ENCODE results near the gene HADHB.

Gene HADHB

DNA sequence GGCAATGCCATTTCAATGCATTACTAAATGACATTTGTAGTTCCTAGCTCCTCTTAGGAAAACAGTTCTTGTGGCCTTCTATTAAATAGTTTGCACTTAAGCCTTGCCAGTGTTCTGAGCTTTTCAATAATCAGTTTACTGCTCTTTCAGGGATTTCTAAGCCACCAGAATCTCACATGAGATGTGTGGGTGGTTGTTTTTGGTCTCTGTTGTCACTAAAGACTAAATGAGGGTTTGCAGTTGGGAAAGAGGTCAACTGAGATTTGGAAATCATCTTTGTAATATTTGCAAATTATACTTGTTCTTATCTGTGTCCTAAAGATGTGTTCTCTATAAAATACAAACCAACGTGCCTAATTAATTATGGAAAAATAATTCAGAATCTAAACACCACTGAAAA is 45.3 kb downstream of the HADHB start:
- DNase-seq (ENCODE audit: low read depth) = no peak
- TF ChIP-seq, protein P1, sequence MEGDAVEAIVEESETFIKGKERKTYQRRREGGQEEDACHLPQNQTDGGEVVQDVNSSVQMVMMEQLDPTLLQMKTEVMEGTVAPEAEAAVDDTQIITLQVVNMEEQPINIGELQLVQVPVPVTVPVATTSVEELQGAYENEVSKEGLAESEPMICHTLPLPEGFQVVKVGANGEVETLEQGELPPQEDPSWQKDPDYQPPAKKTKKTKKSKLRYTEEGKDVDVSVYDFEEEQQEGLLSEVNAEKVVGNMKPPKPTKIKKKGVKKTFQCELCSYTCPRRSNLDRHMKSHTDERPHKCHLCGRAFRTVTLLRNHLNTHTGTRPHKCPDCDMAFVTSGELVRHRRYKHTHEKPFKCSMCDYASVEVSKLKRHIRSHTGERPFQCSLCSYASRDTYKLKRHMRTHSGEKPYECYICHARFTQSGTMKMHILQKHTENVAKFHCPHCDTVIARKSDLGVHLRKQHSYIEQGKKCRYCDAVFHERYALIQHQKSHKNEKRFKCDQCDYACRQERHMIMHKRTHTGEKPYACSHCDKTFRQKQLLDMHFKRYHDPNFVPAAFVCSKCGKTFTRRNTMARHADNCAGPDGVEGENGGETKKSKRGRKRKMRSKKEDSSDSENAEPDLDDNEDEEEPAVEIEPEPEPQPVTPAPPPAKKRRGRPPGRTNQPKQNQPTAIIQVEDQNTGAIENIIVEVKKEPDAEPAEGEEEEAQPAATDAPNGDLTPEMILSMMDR (IDR thresholded peaks at IDR 0.05; ENCODE audit: insufficient read depth, low read depth, low read length, missing control alignments) = no peak
- no peak overlapping the region for H3K4me3 ChIP-seq (ENCODE audit: low read length)

DNA sequence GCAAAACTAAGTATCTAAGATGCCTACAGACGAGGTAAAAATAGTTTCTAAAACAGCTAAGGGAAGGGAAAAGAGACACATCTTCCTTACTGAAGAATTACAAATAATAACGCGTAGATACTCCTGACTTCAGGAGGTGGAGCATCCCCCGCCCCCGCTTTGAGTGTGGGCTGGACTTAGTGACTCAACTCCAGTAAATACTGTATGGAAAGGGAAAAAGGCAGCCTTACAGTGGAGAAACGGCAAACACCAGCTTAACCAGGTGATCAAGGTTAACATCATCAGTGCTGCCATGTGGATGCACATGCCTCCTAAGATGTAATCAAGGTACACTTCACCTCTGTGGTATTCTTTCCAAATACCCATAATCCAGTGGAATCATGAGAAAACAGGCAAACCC is 47.9 kb downstream of the HADHB start:
- TF ChIP-seq, protein P1 (IDR thresholded peaks at IDR 0.05; ENCODE audit: insufficient read depth, low read depth, low read length, missing control alignments) = no peak
- H3K4me3 ChIP-seq (ENCODE audit: low read length) = no peak overlapping the region
- DNase-seq (ENCODE audit: low read depth) = peak; percentile 95

DNA sequence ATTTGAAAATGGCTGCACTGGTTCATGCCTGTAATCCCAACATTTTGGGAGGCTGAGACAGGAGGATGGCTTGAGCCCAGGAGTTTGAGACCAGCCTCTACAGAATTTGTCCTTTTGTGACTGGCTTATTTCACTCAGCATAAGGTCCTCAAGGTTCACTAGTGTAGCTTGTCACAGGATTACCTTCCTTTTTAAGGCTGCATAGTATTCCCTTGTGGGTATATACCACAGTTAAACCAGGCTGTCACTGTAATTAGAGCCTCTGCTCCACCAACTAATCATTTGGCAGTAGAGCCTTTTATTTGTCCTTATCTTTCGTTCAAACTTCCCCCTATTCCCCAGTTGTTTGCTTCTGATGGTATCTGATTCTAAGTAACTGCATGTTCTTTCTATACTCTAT is 50.8 kb downstream of the HADHB start:
- H3K4me3 ChIP-seq (ENCODE audit: low read length) = no peak overlapping the region
- TF ChIP-seq, protein P1 (IDR thresholded peaks at IDR 0.05; ENCODE audit: insufficient read depth, low read depth, low read length, missing control alignments) = no peak
- DNase-seq (ENCODE audit: low read depth) = no peak

DNA sequence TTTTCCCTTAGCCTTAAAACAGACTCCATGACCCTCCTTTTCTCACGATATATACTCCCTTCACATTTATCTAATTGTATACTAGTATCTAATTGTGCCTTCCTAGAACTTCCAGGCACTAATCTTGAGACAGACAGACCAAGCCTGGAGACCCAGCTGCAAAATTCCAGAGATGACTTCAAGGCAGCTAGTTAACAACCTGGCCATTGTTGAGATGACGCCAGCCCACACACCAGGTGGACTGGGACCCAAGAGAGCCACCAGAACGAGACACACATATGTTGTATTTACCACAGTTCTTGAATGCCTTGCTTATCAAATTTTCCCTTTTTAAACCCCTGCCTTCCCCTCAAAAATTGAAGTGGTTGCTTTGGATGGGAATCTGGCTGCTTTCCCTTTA is 52.3 kb downstream of the HADHB start:
- no peak overlapping the region for H3K4me3 ChIP-seq (ENCODE audit: low read length)
- TF ChIP-seq, protein P1 (IDR thresholded peaks at IDR 0.05; ENCODE audit: insufficient read depth, low read depth, low read length, missing control alignments) = no peak
- no peak for DNase-seq (ENCODE audit: low read depth)

DNA sequence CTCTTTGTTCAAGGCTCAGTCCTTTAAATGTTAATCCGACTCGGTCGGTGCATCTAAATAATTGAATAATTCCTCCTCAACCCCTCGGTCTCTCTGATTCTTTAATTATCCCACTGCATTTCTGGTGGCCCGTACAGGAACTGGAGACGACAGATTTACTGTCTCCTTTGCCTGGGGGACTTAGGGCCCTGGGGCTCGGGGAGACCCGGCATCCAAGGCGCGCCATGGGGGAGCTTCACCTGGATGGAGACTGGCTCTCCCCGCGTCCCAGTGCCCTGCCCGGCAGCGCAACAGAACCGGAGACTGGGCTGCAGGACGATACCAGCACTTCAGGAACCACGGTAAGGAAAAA is 53.5 kb downstream of the HADHB start:
- peak overlapping the region; percentile 49 for H3K4me3 ChIP-seq (ENCODE audit: low read length)
- DNase-seq (ENCODE audit: low read depth) = no peak
- TF ChIP-seq, protein P1 (IDR thresholded peaks at IDR 0.05; ENCODE audit: insufficient read depth, low read depth, low read length, missing control alignments) = no peak

DNA sequence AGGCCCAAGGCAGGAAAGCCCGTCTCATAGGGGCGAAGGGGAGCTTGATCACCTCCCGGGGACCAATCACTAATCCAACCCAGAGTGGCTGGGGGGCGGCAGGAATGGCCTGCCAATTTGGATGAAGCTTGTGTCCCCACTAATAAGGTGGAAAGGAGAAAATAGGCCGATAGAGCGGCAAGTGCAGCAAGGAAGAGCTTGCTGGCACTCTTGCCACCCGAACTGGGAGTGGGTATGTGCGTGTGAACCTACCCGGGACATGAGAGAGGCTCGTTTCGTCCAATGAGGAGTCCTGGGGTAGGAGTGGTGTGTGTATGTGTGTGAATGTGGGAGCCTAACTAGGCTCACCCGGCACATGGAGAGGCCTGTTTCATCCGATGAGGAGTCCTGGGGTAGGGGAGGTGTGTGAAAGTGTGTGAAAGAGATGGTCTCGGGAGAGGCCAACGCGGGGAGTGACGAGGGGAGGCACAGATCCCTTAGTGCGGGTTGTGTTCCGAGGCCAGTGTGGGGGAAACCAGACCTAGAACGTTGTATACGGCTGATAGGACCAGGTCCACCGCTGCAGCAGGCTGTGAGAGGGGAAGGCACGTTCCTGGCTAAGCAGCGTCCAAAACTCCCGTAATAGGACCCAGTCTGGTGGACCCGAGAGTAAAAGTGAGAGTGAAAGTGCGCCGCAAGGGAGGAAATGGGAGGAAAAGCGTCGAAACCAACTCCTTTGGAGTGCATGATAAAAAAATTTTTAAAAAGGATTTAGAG is 54.1 kb downstream of the HADHB start:
- DNase-seq (ENCODE audit: low read depth) = peak; percentile 71
- peak overlapping the region; percentile 49 for H3K4me3 ChIP-seq (ENCODE audit: low read length)
- TF ChIP-seq, protein P1 (IDR thresholded peaks at IDR 0.05; ENCODE audit: insufficient read depth, low read depth, low read length, missing control alignments) = no peak

All from epithelial cell of esophagus (primary cell).